Measurements from ENCODE around the gene TM4SF5.

DNA sequence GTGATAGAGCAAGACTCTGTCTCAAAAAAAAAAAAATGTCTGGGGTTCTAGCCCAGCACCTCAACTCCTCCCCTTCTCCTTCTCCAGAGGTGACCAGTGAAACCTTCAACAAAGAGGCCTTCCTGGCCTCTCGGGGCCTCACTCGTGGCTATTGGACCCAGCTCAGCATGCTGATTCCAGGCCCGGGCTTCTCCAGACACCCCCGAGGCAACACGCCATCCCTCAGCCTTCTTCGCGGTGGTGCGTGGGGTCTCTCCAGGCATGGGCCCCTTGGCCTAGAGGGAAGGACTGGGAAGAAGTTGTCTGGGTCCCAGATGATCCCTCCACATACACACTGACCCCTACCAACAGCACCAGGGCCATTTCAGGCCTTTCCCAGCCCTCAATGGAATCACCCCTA is 28.5 kb upstream of the TM4SF5 start:
- TF ChIP-seq POLR2AphosphoS5 (IDR thresholded peaks at IDR 0.05; ENCODE audit: low read depth, low read length) = no peak
- TF ChIP-seq POLR2A (IDR thresholded peaks at IDR 0.05; ENCODE audit: low read depth, low read length) = no peak
- TF ChIP-seq TAF1 (IDR thresholded peaks at IDR 0.05; ENCODE audit: low read depth, low read length) = no peak
- TF ChIP-seq SPI1 (IDR thresholded peaks at IDR 0.05; ENCODE audit: low read depth, low read length) = no peak
- no peak for TF ChIP-seq PAX5 (IDR thresholded peaks at IDR 0.05; ENCODE audit: insufficient read depth, low read length, severe bottlenecking)
- TF ChIP-seq POU2F2 (IDR thresholded peaks at IDR 0.05; ENCODE audit: low read depth, low read length) = no peak
